Gastroesophageal sphincter (tissue), 3 donors: ENCODE results near the gene OTOS.

Experiments
- EP300 ChIP-seq: sonication (generic); formaldehyde crosslinking; IDR thresholded peaks from one replicate; pipeline ENCODE4 v1.6.1; 2017; ENCODE audit warnings: antibody characterized with exemption, mild to moderate bottlenecking
- POLR2A ChIP-seq, 2 donors: fragments of 450-650 bp; IDR thresholded peaks; one replicate each; pipeline ENCODE4 v1.6.1; 2017; ENCODE audit warnings: antibody characterized with exemption in 2 of 2, mild to moderate bottlenecking in 2 of 2, moderate library complexity in 1 of 2
- POLR2AphosphoS5 ChIP-seq: sonication (generic); formaldehyde crosslinking; IDR thresholded peaks from one replicate; pipeline ENCODE4 v1.6.1; 2017; ENCODE audit warnings: antibody characterized with exemption
- TF ChIP-seq, protein P1 (sequence below), 4 experiments: fragments of 200-600 bp in 2 of 4; fragments of 450-650 bp in 2 of 4; sonication (generic) in 1 of 4; IDR thresholded peaks; one replicate each; pipeline ENCODE4 v1.5.1; 2017 to 2019; ENCODE audit warnings: antibody characterized with exemption in 4 of 4, mild to moderate bottlenecking in 2 of 4, moderate library complexity in 2 of 4

DNA sequence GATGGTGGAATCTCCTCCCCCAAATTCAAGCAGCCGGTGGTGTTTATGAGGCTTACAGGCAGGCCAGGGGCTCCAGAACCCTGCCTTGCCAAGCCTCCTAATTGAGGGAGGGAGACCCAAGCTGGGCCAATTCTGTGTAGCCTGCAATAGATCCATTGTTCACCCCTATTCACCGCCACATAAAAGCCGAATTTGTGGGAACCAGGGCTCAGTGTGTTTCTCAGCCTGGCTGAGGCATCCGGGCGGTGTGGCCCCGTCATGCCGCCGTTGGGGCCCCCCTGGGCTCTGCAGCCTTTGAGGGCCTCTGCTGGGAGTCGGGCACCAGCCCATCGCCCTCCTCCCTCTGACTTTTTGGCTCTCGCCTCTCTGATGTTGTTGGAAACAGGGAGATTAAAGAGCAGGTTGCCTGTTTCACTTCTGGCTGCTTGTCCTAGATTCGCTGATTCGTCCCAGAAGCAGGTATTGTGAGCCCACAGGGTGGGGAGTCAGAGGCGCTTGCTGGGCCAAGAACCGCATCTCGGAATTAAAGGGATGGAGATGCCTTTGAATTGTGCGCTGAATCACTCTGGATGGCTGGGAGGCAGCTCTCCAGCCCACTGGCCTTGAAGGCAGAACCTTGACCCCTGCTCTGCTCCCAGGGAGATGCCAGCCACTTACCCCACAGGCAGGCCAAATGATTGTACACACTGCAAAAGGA, 14.7 kb upstream of the OTOS start:
- TF ChIP-seq, protein P1, sequence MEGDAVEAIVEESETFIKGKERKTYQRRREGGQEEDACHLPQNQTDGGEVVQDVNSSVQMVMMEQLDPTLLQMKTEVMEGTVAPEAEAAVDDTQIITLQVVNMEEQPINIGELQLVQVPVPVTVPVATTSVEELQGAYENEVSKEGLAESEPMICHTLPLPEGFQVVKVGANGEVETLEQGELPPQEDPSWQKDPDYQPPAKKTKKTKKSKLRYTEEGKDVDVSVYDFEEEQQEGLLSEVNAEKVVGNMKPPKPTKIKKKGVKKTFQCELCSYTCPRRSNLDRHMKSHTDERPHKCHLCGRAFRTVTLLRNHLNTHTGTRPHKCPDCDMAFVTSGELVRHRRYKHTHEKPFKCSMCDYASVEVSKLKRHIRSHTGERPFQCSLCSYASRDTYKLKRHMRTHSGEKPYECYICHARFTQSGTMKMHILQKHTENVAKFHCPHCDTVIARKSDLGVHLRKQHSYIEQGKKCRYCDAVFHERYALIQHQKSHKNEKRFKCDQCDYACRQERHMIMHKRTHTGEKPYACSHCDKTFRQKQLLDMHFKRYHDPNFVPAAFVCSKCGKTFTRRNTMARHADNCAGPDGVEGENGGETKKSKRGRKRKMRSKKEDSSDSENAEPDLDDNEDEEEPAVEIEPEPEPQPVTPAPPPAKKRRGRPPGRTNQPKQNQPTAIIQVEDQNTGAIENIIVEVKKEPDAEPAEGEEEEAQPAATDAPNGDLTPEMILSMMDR (IDR thresholded peaks at IDR 0.05) = no peak
- TF ChIP-seq POLR2A (IDR thresholded peaks at IDR 0.05) = no peak
- TF ChIP-seq POLR2AphosphoS5 = no peak
- TF ChIP-seq EP300 = no peak
